PC-9 (cell line): ENCODE results near the gene RHOJ.

ENCODE experiments used
- EZH2 ChIP-seq: fragments of 200-600 bp; sonication (generic); IDR thresholded peaks from 2 replicates; pipeline ENCODE4 v1.8.0; 2017; ENCODE audit warnings: antibody characterized with exemption, low read depth
- TF ChIP-seq, protein P1 (sequence below): fragments of 200-600 bp; sonication (generic); conservative IDR thresholded peaks from 2 replicates; pipeline ENCODE4 v1.6.1; 2017; ENCODE audit warnings: mixed run types, antibody characterized with exemption, mild to moderate bottlenecking, moderate library complexity

DNA sequence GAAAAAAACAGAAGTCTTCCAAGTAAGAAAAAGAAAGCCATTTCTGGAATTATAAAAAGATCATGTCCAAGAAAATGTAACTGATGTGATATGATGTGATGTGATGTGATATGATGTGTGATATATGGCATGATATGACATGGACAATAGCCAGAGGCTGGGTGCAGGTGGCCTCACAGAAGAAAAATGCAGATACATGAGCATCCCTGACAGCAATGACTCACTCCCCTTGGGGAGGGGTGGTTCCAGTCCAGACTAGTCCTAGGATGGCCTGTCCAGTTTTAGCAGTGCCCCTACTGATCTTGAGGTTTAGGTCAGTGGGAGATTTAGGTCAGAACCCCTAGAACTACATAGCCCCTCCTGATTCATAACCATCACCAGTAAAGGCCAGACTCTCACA lies 3.5 kb upstream of the RHOJ start:
- TF ChIP-seq, protein P1, sequence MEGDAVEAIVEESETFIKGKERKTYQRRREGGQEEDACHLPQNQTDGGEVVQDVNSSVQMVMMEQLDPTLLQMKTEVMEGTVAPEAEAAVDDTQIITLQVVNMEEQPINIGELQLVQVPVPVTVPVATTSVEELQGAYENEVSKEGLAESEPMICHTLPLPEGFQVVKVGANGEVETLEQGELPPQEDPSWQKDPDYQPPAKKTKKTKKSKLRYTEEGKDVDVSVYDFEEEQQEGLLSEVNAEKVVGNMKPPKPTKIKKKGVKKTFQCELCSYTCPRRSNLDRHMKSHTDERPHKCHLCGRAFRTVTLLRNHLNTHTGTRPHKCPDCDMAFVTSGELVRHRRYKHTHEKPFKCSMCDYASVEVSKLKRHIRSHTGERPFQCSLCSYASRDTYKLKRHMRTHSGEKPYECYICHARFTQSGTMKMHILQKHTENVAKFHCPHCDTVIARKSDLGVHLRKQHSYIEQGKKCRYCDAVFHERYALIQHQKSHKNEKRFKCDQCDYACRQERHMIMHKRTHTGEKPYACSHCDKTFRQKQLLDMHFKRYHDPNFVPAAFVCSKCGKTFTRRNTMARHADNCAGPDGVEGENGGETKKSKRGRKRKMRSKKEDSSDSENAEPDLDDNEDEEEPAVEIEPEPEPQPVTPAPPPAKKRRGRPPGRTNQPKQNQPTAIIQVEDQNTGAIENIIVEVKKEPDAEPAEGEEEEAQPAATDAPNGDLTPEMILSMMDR, result no peak
- no peak for TF ChIP-seq EZH2
